SK-N-SH (cell line): ENCODE results near the gene TNFAIP8L3. TPM values are rescaled to one million over a fixed set of nuclear protein-coding genes. Genes with fewer than 3 reads are reported as not detected.

Experiments used
- CTCF ChIA-PET: fragments of 300-600, 350-600 bp; formaldehyde crosslinking; extraction: SDS; loops from one replicate; lab custom pipeline; 2021; lab: Yijun Ruan, JAX
- POLR2A ChIA-PET: fragments of 350-600 bp; sonication (Branson Sonifier 250); formaldehyde crosslinking; extraction: SDS; loops from one replicate; lab custom pipeline; 2020; ENCODE audit warnings: antibody characterized with exemption, inconsistent platforms; lab: Yijun Ruan, JAX
- DNase-seq: peaks from one replicate; pipeline ENCODE4 v3.0.0; 2012
- H2AFZ ChIP-seq: fragments of 200-600 bp; sonication (generic); 2 replicates; pipeline ENCODE4 v1.8.1; 2016; ENCODE audit warnings: antibody characterized with exemption, mild to moderate bottlenecking, low read depth
- H3F3A ChIP-seq: fragments of 200-600 bp; sonication (generic); replicated peaks from 2 replicates; pipeline ENCODE3; 2016; ENCODE audit warnings: antibody characterized with exemption, mild to moderate bottlenecking; ENCODE audit not compliant: insufficient read depth
- H3K27ac ChIP-seq, 2 experiments: fragments of 200-500 bp in 1 of 2; fragments of 200-600 bp in 1 of 2; sonication (Bioruptor generic) in 1 of 2; sonication (generic), shearing (Covaris generic) in 1 of 2; 2 replicates each; pipeline versions ENCODE4 v1.5.1 to v1.6.1; 2014 to 2016; ENCODE audit warnings: low read depth in 2 of 2, inconsistent platforms in 1 of 2, low read length in 1 of 2, mild to moderate bottlenecking in 1 of 2, mixed read lengths in 1 of 2
- H3K27me3 ChIP-seq: fragments of 200-600 bp; sonication (generic), shearing (Covaris generic); 2 replicates; pipeline ENCODE4 v1.6.1; 2016; ENCODE audit warnings: mixed run types; ENCODE audit not compliant: insufficient read depth
- H3K36me3 ChIP-seq, 2 experiments: fragments of 200-500 bp in 1 of 2; fragments of 200-600 bp in 1 of 2; sonication (Bioruptor generic) in 1 of 2; sonication (generic) in 1 of 2; replicated peaks in 1 of 2; 2 replicates each; pipeline versions ENCODE3 to v1.5.1; 2014 to 2016; ENCODE audit warnings: low read length in 1 of 2, mild to moderate bottlenecking in 1 of 2; ENCODE audit not compliant: insufficient read depth in 2 of 2, control insufficient read depth in 1 of 2
- H3K4me1 ChIP-seq, 2 experiments: fragments of 200-500 bp in 1 of 2; fragments of 200-600 bp in 1 of 2; sonication (Bioruptor generic) in 1 of 2; sonication (generic), shearing (Covaris generic) in 1 of 2; 2 replicates each; pipeline versions ENCODE4 v1.5.1 to v1.6.1; 2014 to 2016; ENCODE audit warnings: low read depth in 1 of 2, low read length in 1 of 2, mixed run types in 1 of 2; ENCODE audit not compliant: insufficient read depth in 2 of 2, control insufficient read depth in 1 of 2
- H3K4me2 ChIP-seq: fragments of 200-600 bp; sonication (generic), shearing (Covaris generic); 2 replicates; pipeline ENCODE4 v1.6.1; 2017; ENCODE audit warnings: mixed run types
- H3K4me3 ChIP-seq, 2 experiments: fragments of 200-500 bp in 1 of 2; fragments of 200-600 bp in 1 of 2; sonication (Bioruptor generic) in 1 of 2; sonication (generic), shearing (Covaris generic) in 1 of 2; 2 replicates each; pipeline versions ENCODE4 v1.5.1 to v1.8.1; 2014 to 2016; ENCODE audit warnings: low read depth in 2 of 2, inconsistent platforms in 1 of 2, low read length in 1 of 2, mild to moderate bottlenecking in 1 of 2, mixed read lengths in 1 of 2, moderate library complexity in 1 of 2
- H3K79me2 ChIP-seq: fragments of 200-600 bp; sonication (generic); 2 replicates; pipeline ENCODE4 v1.8.1; 2017; ENCODE audit warnings: mild to moderate bottlenecking; ENCODE audit not compliant: insufficient read depth
- H3K9ac ChIP-seq: fragments of 200-600 bp; sonication (generic); 2 replicates; pipeline ENCODE4 v1.6.1; 2017; ENCODE audit warnings: mixed run types
- H3K9me2 ChIP-seq: fragments of 200-600 bp; sonication (generic); 2 replicates; pipeline ENCODE4 v1.6.1; 2017; ENCODE audit warnings: mixed run types
- H3K9me3 ChIP-seq: fragments of 200-600 bp; sonication (generic); 2 replicates; pipeline ENCODE4 v1.6.1; 2017; ENCODE audit warnings: mixed run types, mild to moderate bottlenecking, moderate library complexity
- H4K20me1 ChIP-seq: fragments of 200-600 bp; sonication (generic); 2 replicates; pipeline ENCODE4 v1.6.1; 2017; ENCODE audit warnings: mild to moderate bottlenecking, mixed run types; ENCODE audit not compliant: insufficient read depth
- CTCF ChIP-seq: fragments of 200-600 bp; sonication (generic); IDR thresholded peaks from 2 replicates; pipeline ENCODE4 v1.6.1; 2017; ENCODE audit warnings: antibody characterized with exemption, mild to moderate bottlenecking, moderate library complexity
- ELF1 ChIP-seq: IDR thresholded peaks from 2 replicates; pipeline ENCODE4 v1.4.0; 2012
- EP300 ChIP-seq, 2 experiments: IDR thresholded peaks; 2 replicates each; pipeline versions ENCODE4 v1.4.0 to v1.6.1; 2012; ENCODE audit warnings: borderline replicate concordance in 1 of 2, low read depth in 1 of 2, low read length in 1 of 2
- EZH2phosphoT487 ChIP-seq: fragments of 200-600 bp; sonication (generic); IDR thresholded peaks from 2 replicates; pipeline ENCODE4 v1.6.1; 2017; ENCODE audit warnings: low read depth, mixed run types, mild to moderate bottlenecking, antibody characterized with exemption, moderate library complexity, borderline replicate concordance
- FOSL2 ChIP-seq: IDR thresholded peaks from 2 replicates; pipeline ENCODE4 v1.4.0; 2012; ENCODE audit warnings: low read depth, mild to moderate bottlenecking, moderate library complexity, borderline replicate concordance
- FOXM1 ChIP-seq: IDR thresholded peaks from 2 replicates; pipeline ENCODE4 v1.4.0; 2012; ENCODE audit warnings: low read depth, mild to moderate bottlenecking
- GABPA ChIP-seq: IDR thresholded peaks from 2 replicates; pipeline ENCODE4 v1.4.0; 2012; ENCODE audit warnings: low read depth, mild to moderate bottlenecking
- IRF3 ChIP-seq: fragments of 150-350 bp; IDR thresholded peaks from 2 replicates; pipeline ENCODE4 v1.6.1; 2016; ENCODE audit warnings: mild to moderate bottlenecking, low read depth, low read length
- MAX ChIP-seq: IDR thresholded peaks from 2 replicates; pipeline ENCODE4 v1.4.0; 2012; ENCODE audit warnings: low read depth
- MEF2A ChIP-seq: IDR thresholded peaks from 2 replicates; pipeline ENCODE4 v1.4.0; 2012; ENCODE audit warnings: low read depth, borderline replicate concordance
- NFIC ChIP-seq: IDR thresholded peaks from 2 replicates; pipeline ENCODE4 v1.4.0; 2012; ENCODE audit warnings: borderline replicate concordance
- NRF1 ChIP-seq: IDR thresholded peaks from 2 replicates; pipeline ENCODE4 v1.6.1; 2012; ENCODE audit warnings: low read depth, mild to moderate bottlenecking, low read length
- POLR2AphosphoS5 ChIP-seq: IDR thresholded peaks from 2 replicates; pipeline ENCODE4 v1.6.1; 2012; ENCODE audit warnings: low read depth, low read length
- SMC3 ChIP-seq: IDR thresholded peaks from 2 replicates; pipeline ENCODE4 v1.6.1; 2012; ENCODE audit warnings: low read depth, low read length, improper control_type of control experiment
- TCF12 ChIP-seq: IDR thresholded peaks from 2 replicates; pipeline ENCODE4 v1.4.0; 2012
- TEAD4 ChIP-seq: IDR thresholded peaks from 2 replicates; pipeline ENCODE4 v1.4.0; 2012; ENCODE audit warnings: mild to moderate bottlenecking, borderline replicate concordance; ENCODE audit not compliant: insufficient read depth
- USF1 ChIP-seq: IDR thresholded peaks from 2 replicates; pipeline ENCODE4 v1.4.0; 2012; ENCODE audit warnings: low read depth, borderline replicate concordance
- YY1 ChIP-seq: IDR thresholded peaks from 2 replicates; pipeline ENCODE4 v1.4.0; 2012; ENCODE audit warnings: low read depth, mild to moderate bottlenecking
- ZBTB33 ChIP-seq: IDR thresholded peaks from 2 replicates; pipeline ENCODE4 v1.4.0; 2012; ENCODE audit warnings: low read depth, borderline replicate concordance
- WGBS: methylation state at CpG from one replicate; pipeline ENCODE4 v1.1.6; 2017; ENCODE audit warnings: low lambda C conversion rate; 5-methylcytosine and 5-hydroxymethylcytosine counted together
- polyA plus RNA-seq, 3 experiments: library from polyadenylated mRNA; depleted of rRNA; stranded (reverse); fragments of >200 nt; gene quantifications; 2 replicates each; pipeline ENCODE4 v1.2.3, GENCODE V29; 2012

The TNFAIP8L3 gene
- polyA plus RNA-seq, 1 of the 3 experiments (the other 2 are of a cell fraction), result 0.08 TPM

GRCh38 chr15:51065261-51065660 is 29.4 kb downstream of the TNFAIP8L3 start (continued):
- TF ChIP-seq EZH2phosphoT487 (no peak), CTCF (no peak), SMC3 (no peak), ELF1 (no peak), NFIC (no peak), POLR2AphosphoS5 (no peak), TEAD4 (no peak), FOXM1 (no peak)

- no peak for DNase-seq
- Histone ChIP-seq H3K36me3 (no peaks in the 10 kb centered on the region), H3K9me3 (no peaks in the 10 kb centered on the region), H3K4me2 (no peak overlapping the region), H3F3A (no peaks in the 10 kb centered on the region), H3K4me1 (peaks cover 0 to 2% of the 10 kb centered on the region in 2 experiments; a peak in 1 of 4 replicates), H3K27me3 (no peaks in the 10 kb centered on the region), H3K79me2 (no peaks in the 10 kb centered on the region), H2AFZ (no peak overlapping the region), H3K4me3 (no peak overlapping the region), H3K27ac (no peak overlapping the region), H3K9me2 (no peaks in the 10 kb centered on the region), H4K20me1 (no peaks in the 10 kb centered on the region), H3K9ac (no peak overlapping the region)
- ChIA-PET CTCF (interaction anchor here (1.4 kb wide), 2 partner anchors 11 to 100 kb away, joined by 3 read pairs; no protein-coding TSS in a partner anchor), POLR2A (no interaction called here)
- WGBS, result 24% methylated on average over 1 of the region's 1 CpG
- no peak for TF ChIP-seq MEF2A
- TF ChIP-seq ELF1, result no peak
- TF ChIP-seq SMC3, result no peak
- TF ChIP-seq EP300 (IDR thresholded peaks at IDR 0.05; ENCODE audit: borderline replicate concordance in 1 of 2, low read depth in 1 of 2, low read length in 1 of 2), result no peak
- no peak for TF ChIP-seq POLR2AphosphoS5
- TF ChIP-seq IRF3, result no peak
- TF ChIP-seq NRF1, result no peak
- TF ChIP-seq EZH2phosphoT487, result no peak
- TF ChIP-seq FOXM1, result no peak
- no peak for TF ChIP-seq TCF12
- no peak for TF ChIP-seq USF1
- TF ChIP-seq NFIC, result no peak
- TF ChIP-seq YY1, result no peak
- no peak for TF ChIP-seq GABPA
- no peak for TF ChIP-seq MAX
- TF ChIP-seq ZBTB33, result no peak
- TF ChIP-seq FOSL2, result no peak
- TF ChIP-seq, all 33 proteins: peak for 0
These were observed 32.0 kb downstream of the TNFAIP8L3 start for GRCh38 chr15:51062736-51063135.
